ENCODE results near the gene VPS11. TPM values are rescaled to one million over a fixed set of nuclear protein-coding genes. Genes with fewer than 3 reads are reported as not detected.

The VPS11 gene
- total RNA-seq, 2 donors from 2014 or later = 23.0 to 24.1 TPM

- no peak overlapping the region for H3K27ac ChIP-seq
- no peaks in the 10 kb centered on the region for H3K4me1 ChIP-seq
- H3K36me3 ChIP-seq = peaks cover 33% of the 10 kb centered on the region
- H3K27me3 ChIP-seq = no peaks in the 10 kb centered on the region
- no peaks in the 10 kb centered on the region for H3K9me3 ChIP-seq
- intact Hi-C loops (cut with DNase I) = no loop called here
- H3K4me3 ChIP-seq = no peak overlapping the region
- DNase-seq = no peak
- no peak for TF ChIP-seq CTCF (IDR thresholded peaks at IDR 0.05)
- no peak overlapping the region for H3K9ac ChIP-seq (ENCODE audit: low read depth in 2 of 2, low read length in 2 of 2)
Measured at GRCh38 chr11:119048644-119049043, 19.0 kb upstream of the VPS11 start.

DNA sequence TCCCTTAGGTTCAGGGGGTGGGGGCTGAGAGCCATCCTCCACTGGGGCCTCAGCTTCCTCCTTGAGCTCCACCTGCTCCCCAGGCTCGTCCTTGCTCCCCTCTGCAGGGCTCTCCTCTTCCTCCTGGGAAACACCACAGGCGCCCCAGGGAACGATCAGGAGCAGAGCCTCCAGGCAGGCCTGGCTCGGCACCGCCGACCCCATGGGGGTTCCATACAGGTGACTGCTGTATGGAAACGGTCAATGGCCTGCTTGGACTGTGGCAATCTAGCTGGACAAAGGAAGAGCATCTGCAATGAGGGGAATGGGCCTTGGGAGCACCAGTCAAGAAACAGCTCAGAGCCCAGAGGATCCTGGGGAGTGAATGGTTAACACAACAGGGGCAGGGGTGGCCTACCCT lies 18.5 kb upstream of the VPS11 start:
- no peak for TF ChIP-seq CTCF (IDR thresholded peaks at IDR 0.05)
- no peaks in the 10 kb centered on the region for H3K4me1 ChIP-seq
- intact Hi-C loops (cut with DNase I) = no loop called here
- H3K4me3 ChIP-seq = no peak overlapping the region
- H3K36me3 ChIP-seq = peaks cover 35% of the 10 kb centered on the region
- H3K9me3 ChIP-seq = no peaks in the 10 kb centered on the region
- H3K9ac ChIP-seq (ENCODE audit: low read depth in 2 of 2, low read length in 2 of 2) = no peak overlapping the region
- no peak for DNase-seq
- H3K27ac ChIP-seq = no peak overlapping the region
- H3K27me3 ChIP-seq = no peaks in the 10 kb centered on the region

GRCh38 chr11:119051440-119052162 lies 16.0 kb upstream of the VPS11 start:
- H3K9ac ChIP-seq (ENCODE audit: low read depth in 2 of 2, low read length in 2 of 2) = no peak overlapping the region
- no peak overlapping the region for H3K27ac ChIP-seq
- no peak for DNase-seq
- H3K36me3 ChIP-seq = peaks cover 34% of the 10 kb centered on the region
- no peaks in the 10 kb centered on the region for H3K9me3 ChIP-seq
- H3K4me1 ChIP-seq = no peaks in the 10 kb centered on the region
- intact Hi-C loops (cut with DNase I) = no loop called here
- H3K4me3 ChIP-seq = no peak overlapping the region
- H3K27me3 ChIP-seq = no peaks in the 10 kb centered on the region
- no peak for TF ChIP-seq CTCF (IDR thresholded peaks at IDR 0.05)

DNA sequence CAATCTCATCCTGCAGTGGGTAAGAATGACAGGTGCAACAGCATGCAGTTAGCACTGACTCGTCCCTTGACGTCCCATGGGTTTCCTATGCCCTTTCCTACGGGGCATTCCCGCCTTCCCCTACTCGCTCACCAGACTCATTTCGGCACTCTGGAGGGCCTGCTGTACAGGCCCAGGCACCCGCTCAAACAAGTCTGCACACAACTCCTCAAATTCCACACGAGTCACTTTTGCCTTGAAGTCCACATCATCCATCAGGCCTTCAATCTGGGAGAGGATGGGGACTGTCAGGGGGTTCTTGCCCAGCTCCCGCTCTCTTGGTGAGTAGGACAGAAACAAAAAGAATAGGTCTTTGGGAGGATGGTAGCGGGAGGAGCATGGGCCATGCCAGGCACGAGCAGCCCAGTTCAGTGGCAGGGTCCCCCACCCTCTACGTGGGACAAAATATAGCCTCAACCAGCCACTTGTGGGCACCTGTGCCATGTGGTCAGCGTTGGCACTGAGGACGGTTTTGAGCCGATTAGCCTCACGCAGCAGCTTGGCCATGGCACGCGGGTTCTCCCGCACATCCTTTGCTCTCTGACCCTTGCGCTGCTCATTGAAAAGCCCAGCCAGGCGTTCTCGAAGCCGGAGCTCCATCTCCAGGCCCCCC lies 15.3 kb upstream of the VPS11 start:
- Histone ChIP-seq H3K27me3 (no peaks in the 10 kb centered on the region), H3K9me3 (no peaks in the 10 kb centered on the region), H3K36me3 (peaks cover 30% of the 10 kb centered on the region), H3K9ac (ENCODE audit: low read depth in 2 of 2, low read length in 2 of 2) (no peak overlapping the region), H3K4me3 (no peak overlapping the region), H3K27ac (no peak overlapping the region), H3K4me1 (no peaks in the 10 kb centered on the region)
- intact Hi-C loops (cut with DNase I) = no loop called here
- DNase-seq = no peak
- TF ChIP-seq CTCF (IDR thresholded peaks at IDR 0.05) = no peak

DNA sequence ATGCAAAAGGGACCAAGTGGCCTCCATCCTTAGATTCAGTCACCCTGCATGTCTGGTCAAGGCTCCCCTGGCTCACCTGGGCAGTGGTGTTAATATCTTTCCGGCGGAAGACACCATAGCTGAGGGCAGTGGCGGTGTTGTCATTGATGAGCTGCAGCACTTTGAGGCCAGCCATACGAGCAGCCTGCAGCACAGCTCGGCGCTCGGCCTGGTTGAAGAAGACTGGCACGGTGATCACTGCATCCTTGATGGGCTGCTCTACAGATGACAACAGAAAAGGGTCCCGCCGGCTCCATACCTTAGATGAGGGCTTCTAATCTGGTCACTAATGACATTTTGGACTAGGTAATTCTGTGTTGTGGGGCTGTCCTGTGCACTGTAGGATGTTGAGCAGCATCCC lies 13.2 kb upstream of the VPS11 start:
- no peak for TF ChIP-seq CTCF (IDR thresholded peaks at IDR 0.05)
- H3K4me1 ChIP-seq = no peaks in the 10 kb centered on the region
- intact Hi-C loops (cut with DNase I) = no loop called here
- H3K36me3 ChIP-seq = peaks cover 18% of the 10 kb centered on the region
- H3K9me3 ChIP-seq = no peaks in the 10 kb centered on the region
- DNase-seq = no peak
- no peak overlapping the region for H3K4me3 ChIP-seq
- no peak overlapping the region for H3K9ac ChIP-seq (ENCODE audit: low read depth in 2 of 2, low read length in 2 of 2)
- no peak overlapping the region for H3K27ac ChIP-seq
- H3K27me3 ChIP-seq = no peaks in the 10 kb centered on the region

Data from colonic mucosa (tissue), 4 donors.